ENCODE results near the gene GATAD2B. TPM values are rescaled to one million over a fixed set of nuclear protein-coding genes. Genes with fewer than 3 reads are reported as not detected.

The GATAD2B gene
- total RNA-seq, 2 experiments from 2014 or later: 59.5 to 59.8 TPM

DNA sequence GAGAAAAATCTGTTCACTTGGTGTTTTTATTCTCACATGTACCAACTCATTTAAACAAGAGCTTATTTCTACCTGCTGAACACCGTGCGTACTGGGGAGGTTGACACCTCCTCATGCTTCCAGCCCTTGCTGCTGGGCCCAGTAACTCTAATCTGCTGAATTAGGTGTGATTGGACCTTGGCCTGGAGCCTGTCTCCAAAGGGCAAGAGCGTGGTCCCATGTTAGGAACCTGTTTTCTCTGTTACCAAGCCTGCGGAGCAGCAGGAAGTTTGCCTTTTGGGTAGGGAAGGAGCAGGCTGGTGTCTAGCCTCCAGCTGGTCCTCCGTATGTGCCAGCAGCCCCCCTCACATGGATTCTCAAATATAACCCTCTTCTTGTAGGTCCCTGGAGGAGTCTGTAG, 158.5 kb downstream of the GATAD2B start:
- CTCF ChIA-PET: interaction anchor here (1.1 to 1.2 kb wide), 2 partner anchors 12 to 14 kb away, joined by 3 to 4 read pairs; no protein-coding TSS in a partner anchor
- DNase-seq (no peak), ATAC-seq (no peak)
- Mint-ChIP-seq H3K36me3 (ENCODE audit: low read depth) (peaks cover 33% of the 10 kb centered on the region), H3K4me3 (no peak overlapping the region), H3K4me1 (ENCODE audit: low read depth) (no peaks in the 10 kb centered on the region), H3K9me3 (no peaks in the 10 kb centered on the region), H3K27me3 (no peaks in the 10 kb centered on the region), H3K27ac (no peak overlapping the region)
- TF ChIP-seq CTCF (IDR thresholded peaks at IDR 0.05): no peak
- POLR2A ChIA-PET: interaction anchor here (0.7 to 1.4 kb wide), 3 partner anchors 10 to 115 kb away, joined by 3 to 5 read pairs (median 3); partner anchors contain the start of gene SLC27A3
- intact Hi-C loops (cut with micrococcal nuclease): no loop called here

- H3K27ac Mint-ChIP-seq: no peak overlapping the region
- DNase-seq: no peak
- ChIA-PET POLR2A (interaction anchor here (0.7 to 1.4 kb wide), 5 partner anchors 8 to 230 kb away, joined by 3 to 5 read pairs (median 3); partner anchors contain the start of gene SLC27A3), CTCF (interaction anchor here (0.6 to 1.2 kb wide), 4 partner anchors 12 to 223 kb away, joined by 3 read pairs; partner anchors contain the start of gene RAB13)
- H3K36me3 Mint-ChIP-seq (ENCODE audit: low read depth): peaks cover 33% of the 10 kb centered on the region
- intact Hi-C loops (cut with micrococcal nuclease): no loop called here
- ATAC-seq: no peak
- no peaks in the 10 kb centered on the region for H3K4me1 Mint-ChIP-seq (ENCODE audit: low read depth)
- H3K9me3 Mint-ChIP-seq: no peaks in the 10 kb centered on the region
- TF ChIP-seq CTCF (IDR thresholded peaks at IDR 0.05): no peak
- no peak overlapping the region for H3K4me3 Mint-ChIP-seq
- no peaks in the 10 kb centered on the region for H3K27me3 Mint-ChIP-seq
Observed at GRCh38 chr1:153763365-153764225, 159.2 kb downstream of the GATAD2B start.

DNA sequence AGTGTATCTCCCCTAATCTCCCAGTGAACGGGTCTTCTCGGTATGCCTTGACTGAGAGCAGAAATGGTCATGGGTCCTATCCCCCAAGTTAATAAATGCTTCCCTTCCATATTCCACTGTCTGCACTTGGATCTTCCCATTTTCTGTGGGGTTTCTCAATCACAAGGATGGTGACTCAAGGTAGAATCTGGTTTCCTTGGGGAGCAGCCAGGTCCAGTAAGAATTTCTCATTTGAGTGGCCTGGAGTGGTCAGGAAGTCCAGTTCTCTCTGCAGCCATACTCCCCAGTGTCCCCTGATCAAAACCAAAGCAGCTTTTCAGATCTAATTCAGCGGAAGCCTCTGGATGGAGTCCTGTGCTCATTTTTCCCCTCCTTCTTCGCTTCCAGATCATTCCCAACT, 162.3 kb downstream of the GATAD2B start:
- ATAC-seq: no peak
- CTCF ChIA-PET: interaction anchor here (1.2 to 2.0 kb wide), 2 partner anchors 12 to 82 kb away, joined by 3 to 5 read pairs; no protein-coding TSS in a partner anchor
- no peak overlapping the region for H3K27ac Mint-ChIP-seq
- H3K9me3 Mint-ChIP-seq: no peaks in the 10 kb centered on the region
- DNase-seq: no peak
- H3K27me3 Mint-ChIP-seq: no peaks in the 10 kb centered on the region
- no peak for TF ChIP-seq CTCF (IDR thresholded peaks at IDR 0.05)
- POLR2A ChIA-PET: no interaction called here
- intact Hi-C loops (cut with micrococcal nuclease): no loop called here
- peaks cover 32% of the 10 kb centered on the region for H3K36me3 Mint-ChIP-seq (ENCODE audit: low read depth)
- H3K4me3 Mint-ChIP-seq: no peak overlapping the region
- H3K4me1 Mint-ChIP-seq (ENCODE audit: low read depth): no peaks in the 10 kb centered on the region

Small RNAs within 50 kb of the gene (microRNA-seq; reads per million reads assigned to microRNA genes)
- gene MIR6737 (ENCODE audit: borderline microRNAs expressed, borderline replicate concordance): 1.5 reads per million

Other genes with a start within 250 kb of the GATAD2B start
- gene NPR1, start 244.3 kb downstream of the GATAD2B start, total RNA-seq: not detected
- 10 to 100 TPM; 45.0 to 45.5 TPM for gene INTS3, start 194.9 kb downstream of the GATAD2B start, total RNA-seq
- 1 to 10 TPM; 7.2 to 10.0 TPM for gene SLC27A3, start 147.6 kb downstream of the GATAD2B start, total RNA-seq
- gene DENND4B, start 23.7 kb upstream of the GATAD2B start, total RNA-seq: 100 to 1,000 TPM; 102 to 107 TPM
- 10 to 100 TPM; 67.3 to 71.8 TPM for gene CRTC2, start 35.6 kb upstream of the GATAD2B start, total RNA-seq
- 10 to 100 TPM; 40.3 to 42.2 TPM for gene SLC39A1, start 40.6 kb upstream of the GATAD2B start, total RNA-seq
- 1 to 10 TPM; 8.3 to 8.8 TPM for gene CREB3L4, start 44.9 kb upstream of the GATAD2B start, total RNA-seq
- 100 to 1,000 TPM; 151 to 153 TPM for gene JTB, start 54.7 kb upstream of the GATAD2B start, total RNA-seq
- gene RAB13, start 63.4 kb upstream of the GATAD2B start, total RNA-seq: 10 to 100 TPM; 41.7 to 45.6 TPM
- gene RPS27, start 67.8 kb upstream of the GATAD2B start, total RNA-seq: 1,000 to 10,000 TPM; 1,638 to 1,644 TPM
- gene NUP210L, start 232.1 kb upstream of the GATAD2B start, total RNA-seq: under 1 TPM in 1 of 2 experiments, not detected in 1; 0.07 TPM

All from activated CD8-positive, alpha-beta T cell treated with anti-CD3 and anti-CD28 coated beads for 36 hours (primary cell).